Neuronal stem cell (in vitro differentiated cells): ENCODE data around the gene RSPO4.
A peak's percentile ranks its signal among the peaks of the same experiment; 100 is the strongest.

ENCODE experiments used
- DNase-seq: peaks from one replicate; pipeline ENCODE4 v3.0.0-alpha.2; 2013; ENCODE audit warnings: low spot score
- H2AFZ ChIP-seq: one replicate; pipeline ENCODE4 v1.6.1; 2013; ENCODE audit warnings: mild to moderate bottlenecking, low read length, inconsistent platforms
- H2AK5ac ChIP-seq: 2 replicates; pipeline ENCODE4 v1.6.1; 2013; ENCODE audit warnings: low read depth, mild to moderate bottlenecking, inconsistent platforms, low read length, moderate library complexity, mixed read lengths
- H2BK120ac ChIP-seq: 2 replicates; pipeline ENCODE4 v1.6.1; 2013; ENCODE audit warnings: low read depth, mild to moderate bottlenecking, inconsistent platforms, low read length, moderate library complexity, mixed read lengths
- H2BK12ac ChIP-seq: one replicate; pipeline ENCODE4 v1.6.1; 2013; ENCODE audit warnings: low read length, inconsistent platforms
- H2BK15ac ChIP-seq: 2 replicates; pipeline ENCODE4 v1.6.1; 2013; ENCODE audit warnings: mild to moderate bottlenecking, low read length, inconsistent platforms, mixed read lengths
- H2BK5ac ChIP-seq: one replicate; pipeline ENCODE4 v1.6.1; 2013; ENCODE audit warnings: inconsistent platforms, mild to moderate bottlenecking, low read length, moderate library complexity
- H3K14ac ChIP-seq: one replicate; pipeline ENCODE4 v1.6.1; 2013; ENCODE audit warnings: low read length, inconsistent platforms
- H3K18ac ChIP-seq: 2 replicates; pipeline ENCODE4 v1.6.1; 2013; ENCODE audit warnings: low read length, inconsistent platforms
- H3K23ac ChIP-seq: 2 replicates; pipeline ENCODE4 v1.6.1; 2013; ENCODE audit warnings: low read depth, mild to moderate bottlenecking, mixed read lengths, low read length, inconsistent platforms; ENCODE audit not compliant: poor library complexity
- H3K27ac ChIP-seq: replicated peaks from 3 replicates; pipeline ENCODE4 v1.5.1; 2013; ENCODE audit warnings: low read length, inconsistent platforms
- H3K27me3 ChIP-seq, 3 experiments: 2 replicates each; pipeline ENCODE4 v1.6.1; 2013; ENCODE audit warnings: low read length in 3 of 3, mild to moderate bottlenecking in 2 of 3, inconsistent platforms in 1 of 3, low read depth in 1 of 3, mixed read lengths in 1 of 3, moderate library complexity in 1 of 3; ENCODE audit not compliant: control insufficient read depth in 3 of 3, insufficient read depth in 3 of 3
- H3K36me3 ChIP-seq, 2 donors: replicated peaks in 1 of 2; 2 replicates each; pipeline ENCODE4 v1.6.1; 2013; ENCODE audit warnings: low read length in 2 of 2; ENCODE audit not compliant: control insufficient read depth in 2 of 2, insufficient read depth in 2 of 2
- H3K4ac ChIP-seq: 2 replicates; pipeline ENCODE4 v1.6.1; 2013; ENCODE audit warnings: inconsistent platforms, mild to moderate bottlenecking, low read length, moderate library complexity
- H3K4me1 ChIP-seq, 2 donors: 1 replicate in 1 of 2; 2 replicates in 1 of 2; pipeline ENCODE4 v1.6.1; 2013; ENCODE audit warnings: low read length in 2 of 2, low read depth in 1 of 2; ENCODE audit not compliant: control insufficient read depth in 2 of 2, insufficient read depth in 1 of 2
- H3K4me2 ChIP-seq: one replicate; pipeline ENCODE4 v1.6.1; 2013; ENCODE audit warnings: mild to moderate bottlenecking, low read length, inconsistent platforms; ENCODE audit not compliant: insufficient read depth, poor library complexity, severe bottlenecking
- H3K4me3 ChIP-seq, 2 donors: 2 replicates each; pipeline ENCODE4 v1.5.1; 2013; ENCODE audit warnings: low read length in 2 of 2, mild to moderate bottlenecking in 2 of 2, inconsistent platforms in 1 of 2, moderate library complexity in 1 of 2
- H3K79me1 ChIP-seq: one replicate; pipeline ENCODE4 v1.6.1; 2013; ENCODE audit warnings: low read depth, mild to moderate bottlenecking, inconsistent platforms, low read length, moderate library complexity
- H3K9ac ChIP-seq: one replicate; pipeline ENCODE4 v1.6.1; 2013; ENCODE audit warnings: mild to moderate bottlenecking, low read depth, low read length, inconsistent platforms; ENCODE audit not compliant: poor library complexity
- H3K9me3 ChIP-seq, 2 donors: replicated peaks in 1 of 2; 2 replicates each; pipeline versions ENCODE3 to v1.6.1; 2013; ENCODE audit warnings: low read length in 2 of 2, mild to moderate bottlenecking in 2 of 2, inconsistent platforms in 1 of 2, low read depth in 1 of 2, mixed read lengths in 1 of 2, moderate library complexity in 1 of 2; ENCODE audit not compliant: control insufficient read depth in 2 of 2, insufficient read depth in 1 of 2
- H4K8ac ChIP-seq: one replicate; pipeline ENCODE4 v1.6.1; 2013; ENCODE audit warnings: low read depth, mild to moderate bottlenecking, inconsistent platforms, low read length, moderate library complexity
- H4K91ac ChIP-seq: one replicate; pipeline ENCODE4 v1.6.1; 2013; ENCODE audit warnings: low read length, low read depth, mild to moderate bottlenecking, inconsistent platforms; ENCODE audit not compliant: poor library complexity
- WGBS, 2 donors: extraction: QIAGEN DNeasy Blood & Tissue Kit; methylation state at CpG; one replicate each; pipeline ENCODE4 v1.1.7; 2013; ENCODE audit warnings: missing lambda C conversion rate in 2 of 2, mixed read lengths in 1 of 2; ENCODE audit not compliant: insufficient read length in 2 of 2, insufficient replicate concordance in 1 of 2; ENCODE audit errors: extremely low coverage in 2 of 2; 5-methylcytosine and 5-hydroxymethylcytosine counted together

The RSPO4 gene

GRCh38 chr20:911882-912600 lies 90.1 kb downstream of the RSPO4 start:
- Histone ChIP-seq H2BK5ac (no peak overlapping the region), H2BK12ac (no peak overlapping the region), H3K79me1 (no peaks in the 10 kb centered on the region), H3K4me1 (peaks cover 0 to 11% of the 10 kb centered on the region in 2 donors), H3K18ac (peak overlapping the region; percentile 21), H3K4ac (no peak overlapping the region), H2AFZ (no peak overlapping the region), H3K23ac (no peak overlapping the region), H3K4me3 (no peak overlapping the region), H2BK120ac (no peak overlapping the region), H3K9me3 (no peaks in the 10 kb centered on the region), H3K36me3 (no peaks in the 10 kb centered on the region), H3K14ac (no peak overlapping the region), H3K27me3 (peaks cover 0 to 35% (median 0%) of the 10 kb centered on the region in 3 experiments), H3K9ac (no peak overlapping the region), H2AK5ac (no peak overlapping the region), H3K27ac (no peak overlapping the region), H2BK15ac (no peak overlapping the region), H4K91ac (no peak overlapping the region), H3K4me2 (no peak overlapping the region), H4K8ac (no peak overlapping the region)
- DNase-seq = no peak
- WGBS, 2 donors = no CpG with 5 or more reads among the region's 5 CpGs

GRCh38 chr20:910870-911770 lies 91.0 kb downstream of the RSPO4 start:
- H2BK12ac ChIP-seq = no peak overlapping the region
- peak overlapping the region; percentile 8 for H2AK5ac ChIP-seq
- H3K14ac ChIP-seq = no peak overlapping the region
- no peak overlapping the region for H3K9ac ChIP-seq
- no peak overlapping the region for H2AFZ ChIP-seq
- no peak overlapping the region for H4K91ac ChIP-seq
- no peaks in the 10 kb centered on the region for H3K79me1 ChIP-seq
- H3K18ac ChIP-seq = no peak overlapping the region
- H3K23ac ChIP-seq = no peak overlapping the region
- H3K27me3 ChIP-seq = peaks cover 0 to 35% (median 0%) of the 10 kb centered on the region in 3 experiments
- no peak overlapping the region for H3K4me3 ChIP-seq
- no peak overlapping the region for H4K8ac ChIP-seq
- WGBS, 2 donors = no CpG with 5 or more reads among the region's 12 CpGs
- no peak overlapping the region for H3K4ac ChIP-seq
- no peak overlapping the region for H2BK120ac ChIP-seq
- H3K4me2 ChIP-seq = no peak overlapping the region
- H3K27ac ChIP-seq = no peak overlapping the region
- peaks cover 0 to 7% of the 10 kb centered on the region in 2 donors for H3K4me1 ChIP-seq
- DNase-seq = no peak
- no peaks in the 10 kb centered on the region for H3K9me3 ChIP-seq
- H2BK5ac ChIP-seq = no peak overlapping the region
- H2BK15ac ChIP-seq = no peak overlapping the region
- H3K36me3 ChIP-seq = no peaks in the 10 kb centered on the region

GRCh38 chr20:910132-910869 lies 91.8 kb downstream of the RSPO4 start:
- H2BK12ac ChIP-seq = no peak overlapping the region

More at GRCh38 chr20:910132-910869, 91.8 kb downstream of the RSPO4 start:
- H2BK15ac ChIP-seq = no peak overlapping the region
- no peak overlapping the region for H3K9ac ChIP-seq
- H3K27ac ChIP-seq = no peak overlapping the region
- H3K4me3 ChIP-seq = no peak overlapping the region
- H2BK5ac ChIP-seq = no peak overlapping the region
- peak overlapping the region; percentile 8 for H2AK5ac ChIP-seq
- no peaks in the 10 kb centered on the region for H3K79me1 ChIP-seq
- no peak overlapping the region for H3K14ac ChIP-seq
- DNase-seq = no peak
- peak overlapping the region; percentile 25 for H3K18ac ChIP-seq
- WGBS, 2 donors = no CpG with 5 or more reads among the region's 9 CpGs
- no peak overlapping the region for H4K91ac ChIP-seq
- no peaks in the 10 kb centered on the region for H3K36me3 ChIP-seq
- H3K23ac ChIP-seq = no peak overlapping the region
- no peak overlapping the region for H2AFZ ChIP-seq
- H2BK120ac ChIP-seq = no peak overlapping the region
- H4K8ac ChIP-seq = no peak overlapping the region
- no peaks in the 10 kb centered on the region for H3K4me1 ChIP-seq
- peaks cover 0 to 28% (median 0%) of the 10 kb centered on the region in 3 experiments for H3K27me3 ChIP-seq
- no peak overlapping the region for H3K4me2 ChIP-seq
- H3K9me3 ChIP-seq = no peaks in the 10 kb centered on the region
- H3K4ac ChIP-seq = no peak overlapping the region
